Eye (tissue), 1 donor: ENCODE results near the gene TARBP1.
"Not testable (repeated sequence)": the region's sequence is repeated elsewhere in the genome, so short reads cannot be mapped to it uniquely, and the experiment has no call there.

Experiments
- DNase-seq: peaks from one replicate; pipeline ENCODE4 v3.0.0-alpha.2; 2015

The TARBP1 gene

DNA sequence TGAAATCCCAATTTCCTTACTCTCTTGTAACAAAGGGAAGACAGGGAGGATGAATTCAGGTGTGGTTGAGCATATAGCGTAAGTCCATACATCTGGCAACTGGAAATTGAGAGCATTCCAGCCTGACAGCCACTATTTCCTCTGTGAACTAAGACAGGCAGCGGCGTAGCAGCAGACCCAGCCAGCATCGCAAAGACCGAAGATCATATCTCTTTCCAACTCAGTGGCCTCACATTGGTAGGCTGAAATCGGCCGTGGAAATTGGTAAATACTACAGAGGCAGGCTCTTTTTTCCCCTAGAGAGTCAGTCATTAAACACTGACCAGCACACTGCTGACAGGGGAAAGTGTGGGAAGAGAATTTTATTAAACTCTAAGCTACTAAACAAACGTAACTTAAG lies 43.4 kb downstream of the TARBP1 start:
- DNase-seq = peak; percentile 7

DNA sequence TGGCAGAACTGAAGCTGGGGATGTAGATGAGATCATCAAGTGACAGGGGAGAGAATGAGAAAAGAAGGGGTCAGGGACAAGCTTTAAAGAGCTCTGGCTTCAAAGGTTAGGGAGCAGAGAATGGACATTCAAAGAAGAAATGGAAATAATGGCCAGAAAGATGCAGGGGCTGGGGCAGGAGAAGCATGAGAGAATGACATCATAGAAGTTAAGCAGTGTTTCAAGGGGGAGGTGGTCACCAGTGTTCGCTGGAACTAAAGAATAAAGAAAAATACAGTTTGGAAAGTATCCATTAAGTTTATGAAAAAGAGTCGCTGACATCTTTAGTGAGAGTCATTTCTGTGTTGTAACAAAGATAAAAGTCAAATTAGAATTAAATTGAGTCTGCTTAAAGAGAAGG lies 44.3 kb downstream of the TARBP1 start:
- DNase-seq = no peak

DNA sequence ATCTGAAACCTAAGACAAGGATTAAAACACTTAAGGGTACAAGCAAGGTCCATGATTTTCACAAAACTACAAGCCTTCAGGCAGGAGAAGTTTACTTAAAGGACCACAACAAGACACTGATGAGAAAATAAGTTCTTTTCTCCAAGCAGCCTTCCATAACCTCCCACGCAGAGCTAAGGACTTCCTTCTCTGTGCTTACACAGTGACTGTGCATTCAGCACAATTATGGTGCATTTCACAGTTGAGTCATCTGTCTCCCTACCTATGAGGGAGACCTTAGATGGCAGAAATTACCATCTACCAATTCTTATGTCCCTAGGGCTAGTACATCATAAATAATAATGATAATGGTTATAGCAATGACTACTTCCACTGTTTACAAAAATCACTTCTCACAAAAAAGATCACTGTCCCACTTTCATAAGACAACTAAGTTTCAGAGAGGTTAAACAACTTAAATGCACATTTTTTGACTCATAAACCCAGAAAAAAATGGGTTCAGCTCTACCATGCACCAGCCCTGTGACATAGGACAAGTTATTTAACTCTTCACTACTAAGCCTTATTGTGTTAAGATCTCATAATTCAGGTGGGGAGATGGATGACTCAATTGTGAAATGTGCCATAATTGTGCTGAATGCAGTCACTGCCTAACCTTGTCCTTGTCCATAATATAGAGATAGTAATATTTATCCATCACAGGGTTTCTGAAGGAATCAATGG lies 45.3 kb downstream of the TARBP1 start:
- DNase-seq = no peak

DNA sequence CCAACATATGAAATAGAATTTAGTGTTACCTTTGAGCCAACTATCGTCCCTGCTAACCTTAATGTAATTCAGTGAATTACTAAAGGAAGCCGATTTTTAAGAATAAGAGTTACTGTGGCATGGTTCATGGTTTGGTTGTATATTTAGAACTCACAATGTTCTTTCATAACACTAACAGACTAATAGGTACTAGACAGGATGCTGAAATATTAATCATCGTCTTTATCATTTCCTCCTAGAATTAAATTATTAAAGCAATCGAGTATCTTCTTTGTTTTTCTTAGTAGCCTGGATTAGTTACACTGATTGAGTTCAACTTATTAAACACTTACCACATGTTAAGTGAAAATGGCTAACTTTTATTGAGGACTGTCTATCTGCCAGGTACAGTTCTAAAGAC lies 47.7 kb downstream of the TARBP1 start:
- DNase-seq = no peak

DNA sequence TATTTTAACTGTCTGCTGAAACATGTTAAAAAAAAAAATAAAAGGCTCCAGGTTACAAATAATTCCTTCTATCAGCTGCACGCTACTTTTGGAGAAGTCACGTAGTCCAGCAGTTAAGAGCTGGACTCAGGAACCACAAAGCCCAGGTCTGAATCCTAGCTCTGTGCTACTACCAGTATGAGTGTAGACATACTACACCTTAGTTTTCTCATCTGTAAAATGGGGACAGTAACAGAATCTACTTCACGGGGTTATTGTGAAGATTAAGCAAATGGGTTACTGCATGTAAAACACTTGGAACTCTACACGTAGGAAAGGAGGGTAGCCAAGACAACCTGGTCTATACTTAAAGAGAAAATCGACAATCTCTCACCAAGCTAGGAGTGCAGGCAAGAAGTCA lies 48.3 kb downstream of the TARBP1 start:
- DNase-seq = no peak

DNA sequence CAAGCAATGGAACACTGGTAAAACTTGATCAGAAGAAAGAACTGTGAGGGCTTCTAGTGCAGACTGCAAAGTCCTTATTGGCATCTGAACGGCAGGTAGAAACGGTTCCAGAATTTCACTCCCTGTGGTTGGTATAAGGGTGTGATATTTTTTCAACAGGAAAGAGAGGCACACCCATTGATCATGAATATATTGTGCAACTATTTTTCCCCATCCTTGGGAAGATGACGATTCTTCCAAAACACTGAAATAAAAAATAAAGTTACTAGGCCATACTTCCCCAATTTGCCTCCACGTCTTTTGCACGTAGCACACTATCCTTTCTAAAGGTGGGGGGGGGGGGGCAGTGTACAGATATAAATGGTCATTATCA lies 49.6 kb downstream of the TARBP1 start:
- no peak for DNase-seq

DNA sequence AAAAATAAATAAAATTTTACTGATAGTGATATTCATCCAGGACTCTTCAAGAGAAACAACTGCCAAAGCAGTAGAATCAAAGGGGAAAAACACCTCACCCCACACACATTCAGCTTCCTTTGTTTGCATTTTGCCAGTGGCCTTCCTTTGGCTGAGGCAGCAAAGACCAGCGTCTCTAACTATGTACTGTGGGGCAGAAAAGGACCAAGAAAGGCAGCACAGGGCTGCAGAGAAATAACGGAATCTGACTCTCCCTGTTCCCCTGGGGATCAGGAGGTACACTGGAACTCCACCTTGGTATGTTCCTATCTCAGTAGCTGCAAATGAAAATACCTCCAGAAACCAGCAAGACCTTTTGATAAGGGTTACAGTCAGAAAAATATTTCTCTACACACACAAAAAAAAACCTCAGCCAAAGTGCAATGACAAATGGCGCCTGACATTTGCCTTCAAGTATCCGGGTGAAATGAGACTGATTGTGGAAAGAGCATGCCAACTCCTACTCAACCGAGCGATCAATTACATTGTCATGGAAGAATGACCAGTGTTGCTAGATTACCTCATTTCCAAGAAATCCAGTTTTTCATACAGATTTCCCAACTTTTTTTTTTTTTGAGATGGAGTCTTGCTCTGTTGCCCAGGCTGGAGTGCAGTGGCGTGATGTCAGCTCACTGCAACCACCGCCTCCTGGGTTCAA lies 50.9 kb downstream of the TARBP1 start:
- DNase-seq = no peak

DNA sequence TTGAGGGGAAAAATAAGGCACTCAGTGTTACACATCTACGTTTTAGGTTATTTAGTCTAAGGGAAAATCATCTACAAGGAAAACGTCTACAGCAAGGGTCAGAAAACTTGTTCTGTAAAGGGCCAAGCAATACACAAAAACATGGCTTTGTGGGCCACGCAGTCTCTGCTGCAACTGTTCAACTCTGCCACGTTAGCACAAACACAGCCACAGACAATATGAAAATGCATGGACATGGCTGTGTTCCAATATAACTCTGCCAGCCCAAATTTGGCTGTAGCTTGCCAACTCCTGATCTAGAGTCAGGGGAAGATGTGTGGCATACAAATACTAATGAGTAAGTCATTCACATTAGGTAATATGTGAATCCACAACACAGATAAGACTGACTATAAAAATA lies 65.0 kb downstream of the TARBP1 start:
- DNase-seq = no peak

DNA sequence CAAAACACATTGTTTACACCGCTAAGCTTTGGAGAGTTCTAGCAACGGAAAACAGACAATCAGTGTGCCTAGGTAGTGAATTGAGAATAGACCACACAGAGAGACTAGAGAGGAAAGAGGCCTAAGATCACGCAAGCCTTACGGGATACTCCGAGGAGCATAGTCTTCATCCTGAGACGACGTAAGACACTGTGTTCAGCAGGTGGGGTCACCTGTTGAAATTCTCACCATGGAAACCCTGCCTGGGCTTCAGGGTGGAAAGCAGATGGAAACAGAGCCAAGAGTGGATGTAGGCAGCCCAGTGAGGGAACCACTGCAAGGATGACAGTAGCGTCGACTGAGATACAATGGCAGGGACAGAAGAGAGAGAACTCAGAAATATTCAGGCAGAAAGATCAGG lies 65.5 kb downstream of the TARBP1 start:
- DNase-seq = no peak

DNA sequence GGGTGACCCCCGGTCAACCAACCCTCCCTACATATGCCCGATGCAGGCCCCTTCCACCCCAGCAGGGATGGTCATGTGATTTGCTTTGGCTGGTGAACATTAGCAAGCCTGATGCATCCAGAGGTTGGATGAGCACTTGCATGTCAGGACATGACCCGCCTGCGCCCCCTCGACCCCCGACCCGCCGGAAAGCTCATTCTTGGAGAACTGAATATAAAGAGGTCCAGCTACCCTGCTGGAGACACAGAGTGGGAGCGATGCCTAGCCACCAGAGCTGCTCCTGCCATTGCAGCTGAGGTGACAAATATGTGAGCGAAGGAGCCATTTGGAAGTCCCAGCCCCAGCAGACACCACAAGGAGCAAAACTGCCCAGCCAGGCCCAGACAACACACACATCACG lies 66.1 kb downstream of the TARBP1 start:
- DNase-seq = no peak

DNA sequence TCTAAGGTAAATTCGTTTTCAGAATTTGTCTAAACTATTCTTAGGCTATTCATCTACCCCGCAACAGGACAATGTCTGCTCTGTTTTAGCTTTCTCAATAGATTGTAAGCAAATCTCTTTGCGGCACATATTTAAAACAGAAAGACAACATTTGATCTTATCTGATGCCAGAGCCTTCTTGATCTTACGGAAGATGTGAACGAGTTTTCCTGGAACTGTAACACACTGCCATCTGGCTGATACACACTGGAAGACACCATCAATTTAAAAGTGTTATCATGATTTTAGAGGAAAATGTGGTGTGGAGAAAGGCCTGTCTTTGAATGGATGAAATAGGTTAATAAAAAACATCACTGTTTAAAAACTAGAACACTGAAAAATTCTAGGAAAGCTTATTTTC lies 69.7 kb downstream of the TARBP1 start:
- peak; percentile 11 for DNase-seq

DNA sequence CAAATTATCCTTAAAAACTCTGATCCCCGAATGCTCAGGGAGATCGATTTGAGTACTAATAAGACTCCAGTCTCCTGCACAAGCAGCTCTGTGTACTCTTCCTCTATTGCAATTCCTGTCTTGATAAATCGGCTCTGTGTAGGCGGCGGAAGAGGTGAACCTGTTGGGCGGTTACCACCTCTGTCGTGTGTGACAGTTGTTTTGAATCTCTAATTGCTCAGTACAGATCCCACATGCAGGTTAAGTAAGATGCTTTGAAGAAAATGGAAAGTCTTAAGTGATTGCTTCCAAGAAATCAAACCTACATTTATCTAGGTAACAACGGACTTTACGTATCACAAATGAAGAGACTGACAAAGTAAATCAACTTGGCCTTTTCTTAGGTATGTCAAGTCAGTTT lies 70.2 kb downstream of the TARBP1 start:
- DNase-seq = no peak

DNA sequence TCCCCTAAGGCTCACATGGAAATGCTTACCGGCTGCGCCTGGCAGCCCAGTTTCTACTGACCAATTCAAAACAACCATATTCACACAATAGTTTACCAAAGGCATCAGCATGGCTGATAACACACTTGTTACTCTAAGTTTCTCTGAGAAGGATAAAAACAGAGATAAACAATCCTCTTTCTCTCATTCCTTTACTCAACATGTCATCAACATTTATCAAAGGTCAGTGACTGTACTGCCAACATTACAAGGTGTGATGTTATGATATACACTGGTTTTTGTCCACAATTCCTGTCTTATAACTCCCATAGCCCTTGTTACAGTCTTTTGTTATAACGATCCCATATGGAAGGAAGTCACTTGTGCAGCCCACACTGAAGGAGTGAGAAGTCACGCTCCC lies 72.1 kb downstream of the TARBP1 start:
- DNase-seq = no peak

DNA sequence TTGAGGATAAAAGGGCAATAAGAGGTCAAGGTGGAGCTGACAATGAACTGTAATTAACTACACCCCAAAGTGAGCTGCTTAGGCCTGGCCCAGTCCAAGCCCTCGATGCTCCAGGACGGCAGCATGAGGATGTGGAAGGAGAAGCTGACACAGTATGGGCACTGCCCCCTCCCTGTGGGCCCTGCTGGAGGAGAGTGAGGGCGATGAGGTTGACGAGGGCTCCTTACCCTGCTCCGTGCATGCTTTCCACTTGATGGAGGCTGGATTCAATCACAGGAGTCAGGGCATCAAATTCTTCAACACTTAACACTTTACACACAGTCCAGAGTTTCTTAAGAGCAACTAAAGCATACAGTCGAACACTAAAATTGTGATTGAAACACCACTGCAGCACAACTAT lies 73.3 kb downstream of the TARBP1 start:
- DNase-seq = no peak

DNA sequence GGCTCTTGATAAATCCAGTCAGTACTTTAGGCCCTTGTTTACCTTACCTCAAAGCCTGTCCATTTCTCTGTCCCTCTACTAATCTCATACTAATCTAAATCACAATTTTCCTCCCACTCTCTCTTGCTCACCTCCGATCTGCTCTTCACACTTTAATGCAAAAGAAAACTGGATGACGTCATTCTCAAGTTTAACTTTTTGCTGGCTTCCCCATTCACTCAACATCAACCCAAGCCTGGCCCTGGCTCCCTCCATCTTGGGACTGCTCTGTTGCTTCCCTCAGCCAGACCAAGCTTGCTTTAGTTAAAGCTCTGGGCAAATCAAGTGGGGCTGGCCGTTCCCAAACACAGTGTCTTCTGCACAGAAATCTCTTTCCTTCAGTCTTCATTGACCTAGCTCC lies 76.0 kb downstream of the TARBP1 start:
- no peak for DNase-seq

DNA sequence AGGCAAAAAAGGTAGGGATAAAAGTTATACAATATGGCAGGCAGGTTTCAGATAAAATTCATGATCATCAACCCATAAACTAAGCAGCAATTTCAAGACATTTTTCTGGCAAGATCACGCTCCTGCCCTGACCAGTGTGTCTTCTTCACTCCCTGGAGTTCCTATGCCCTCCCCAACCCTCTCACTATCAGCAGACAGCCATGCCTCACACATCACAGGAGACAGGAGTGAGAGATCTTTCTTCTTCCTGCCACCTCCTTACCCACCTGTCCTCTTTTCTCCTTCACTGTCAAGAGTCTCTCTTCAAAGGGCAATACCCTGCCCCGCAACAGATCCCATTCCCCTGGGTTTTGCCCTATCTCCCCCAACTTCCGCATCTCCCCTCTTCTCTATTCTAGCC lies 77.3 kb downstream of the TARBP1 start:
- no peak for DNase-seq

DNA sequence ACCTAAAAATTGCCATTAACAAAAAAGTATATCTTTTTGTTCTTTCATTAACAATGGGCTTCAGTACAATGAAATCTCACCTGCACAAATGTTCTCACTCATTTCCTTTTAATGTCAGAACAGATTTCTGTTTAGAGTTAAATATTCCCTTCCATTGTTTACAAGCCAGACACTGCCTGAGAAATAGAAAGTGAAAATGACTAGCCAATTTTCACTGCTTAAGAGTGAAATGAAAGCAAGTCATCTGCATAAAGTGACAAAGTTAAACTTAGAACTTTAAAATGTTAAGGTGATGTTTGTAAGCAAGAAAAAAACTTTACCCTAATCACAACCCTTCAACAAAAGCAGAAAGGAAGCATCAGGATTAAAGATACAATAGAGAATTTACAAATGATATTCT lies 78.2 kb downstream of the TARBP1 start:
- no peak for DNase-seq

DNA sequence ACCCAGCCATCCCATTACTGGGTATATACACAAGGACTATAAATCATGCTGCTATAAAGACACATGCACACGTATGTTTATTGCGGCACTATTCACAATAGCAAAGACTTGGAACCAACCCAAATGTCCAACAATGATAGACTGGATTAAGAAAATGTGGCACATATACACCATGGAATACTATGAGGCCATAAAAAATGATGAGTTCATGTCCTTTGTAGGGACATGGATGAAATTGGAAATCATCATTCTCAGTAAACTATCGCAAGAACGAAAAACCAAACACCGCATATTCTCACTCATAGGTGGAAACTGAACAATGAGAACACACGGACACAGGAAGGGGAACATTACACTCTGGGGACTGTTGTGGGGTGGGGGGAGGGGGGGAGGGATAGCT lies 79.5 kb downstream of the TARBP1 start:
- DNase-seq = not testable (repeated sequence)

DNA sequence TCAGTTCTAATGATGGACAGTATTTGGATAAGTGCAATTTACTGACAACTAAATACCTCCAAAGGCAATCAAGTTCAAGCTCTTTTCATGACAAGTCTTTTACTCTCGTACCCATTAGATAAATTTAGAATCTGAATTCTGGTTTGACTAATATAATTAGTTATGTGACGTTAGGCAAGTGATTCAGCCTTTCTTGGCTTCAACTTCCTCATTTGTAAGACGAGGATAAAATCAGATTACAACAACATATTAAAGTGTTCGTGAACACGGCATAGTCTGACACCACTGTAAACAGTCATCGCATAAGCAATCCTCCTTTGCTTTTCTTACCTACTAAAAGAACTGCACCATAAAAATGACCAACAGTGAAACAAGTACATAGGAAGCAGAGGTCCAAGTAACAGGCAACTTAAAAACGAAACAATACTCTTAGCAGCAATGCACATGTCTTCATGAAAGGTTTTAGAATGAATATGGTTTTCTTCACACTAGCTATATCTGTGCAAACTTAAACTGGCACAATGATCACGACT lies 80.1 kb downstream of the TARBP1 start:
- DNase-seq = no peak

DNA sequence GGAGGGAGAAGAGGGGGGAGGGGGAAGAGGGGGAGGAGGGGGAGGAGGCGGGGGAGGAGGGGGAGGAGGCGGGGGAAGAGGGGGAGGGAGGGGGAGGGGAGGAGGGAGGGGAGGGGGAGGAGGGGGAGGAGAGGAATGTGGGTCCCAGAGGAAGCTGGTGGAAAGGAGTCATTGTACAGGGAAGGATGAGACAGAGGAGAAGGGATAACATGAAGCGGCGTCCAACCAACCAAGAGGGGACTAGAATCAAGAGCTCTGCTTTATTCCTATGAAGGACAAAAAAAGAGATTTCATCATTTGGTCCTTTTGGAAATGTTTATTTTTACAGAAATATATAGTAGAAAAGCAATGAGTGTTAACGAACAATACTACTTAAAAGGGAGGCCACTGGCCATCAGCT lies 81.2 kb downstream of the TARBP1 start:
- no peak for DNase-seq

DNA sequence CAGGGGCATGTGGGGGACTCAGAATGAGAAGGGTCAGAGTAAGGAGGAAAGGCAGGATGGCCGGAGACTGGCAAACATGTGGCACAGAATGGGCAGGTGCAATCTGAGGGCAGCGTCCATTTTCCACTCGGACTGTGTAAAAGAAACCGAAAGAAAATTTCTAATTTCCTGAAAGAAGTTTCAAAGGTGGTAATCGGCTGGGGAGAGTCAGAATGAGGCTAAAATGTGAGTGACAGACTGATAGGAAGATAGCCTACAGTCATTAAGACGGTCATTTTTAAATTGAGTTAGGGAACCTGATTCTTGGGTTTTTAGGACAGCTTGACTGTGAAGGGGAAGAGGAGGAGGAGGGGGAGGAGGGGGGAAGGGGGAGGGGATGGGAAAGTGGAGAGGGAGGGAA lies 82.1 kb downstream of the TARBP1 start:
- DNase-seq = no peak

DNA sequence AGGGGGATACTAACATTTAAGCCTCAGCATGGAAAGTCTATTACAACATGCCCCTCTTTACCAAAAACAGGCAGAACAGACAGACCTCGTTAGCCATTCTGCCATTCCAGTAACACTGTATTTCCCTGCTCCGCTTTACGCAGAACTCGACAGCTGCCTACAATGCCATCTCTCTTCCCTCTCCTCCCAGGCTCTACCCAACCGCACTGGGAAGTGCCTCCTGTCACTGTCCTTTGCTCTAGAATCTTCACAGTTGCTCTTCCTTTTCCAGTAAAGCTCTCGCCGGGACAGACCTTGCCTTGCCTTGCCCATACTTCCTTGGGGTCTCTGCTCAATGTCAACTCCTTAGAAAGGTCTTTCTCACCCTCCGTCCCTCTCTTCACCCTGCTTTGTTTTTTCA lies 82.9 kb downstream of the TARBP1 start:
- DNase-seq = no peak

DNA sequence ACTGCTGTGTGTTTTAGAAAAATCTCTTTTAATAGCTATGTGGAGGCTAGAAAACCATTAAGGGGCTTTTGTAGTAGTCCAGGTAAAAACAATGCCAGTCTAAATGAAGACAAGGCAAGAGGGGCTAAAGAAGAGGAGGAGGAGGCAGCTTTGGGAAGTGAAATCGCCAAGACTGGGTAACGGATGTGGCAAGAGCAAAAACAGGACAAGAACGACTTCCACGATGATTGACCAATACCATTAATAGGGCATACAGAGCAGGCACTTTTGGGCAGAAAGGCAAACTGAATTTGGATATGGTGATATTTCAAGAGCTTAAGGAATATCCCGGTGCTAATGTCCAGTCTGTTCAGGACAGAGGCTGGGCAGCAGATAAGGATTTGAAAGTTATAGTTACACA lies 83.7 kb downstream of the TARBP1 start:
- no peak for DNase-seq

DNA sequence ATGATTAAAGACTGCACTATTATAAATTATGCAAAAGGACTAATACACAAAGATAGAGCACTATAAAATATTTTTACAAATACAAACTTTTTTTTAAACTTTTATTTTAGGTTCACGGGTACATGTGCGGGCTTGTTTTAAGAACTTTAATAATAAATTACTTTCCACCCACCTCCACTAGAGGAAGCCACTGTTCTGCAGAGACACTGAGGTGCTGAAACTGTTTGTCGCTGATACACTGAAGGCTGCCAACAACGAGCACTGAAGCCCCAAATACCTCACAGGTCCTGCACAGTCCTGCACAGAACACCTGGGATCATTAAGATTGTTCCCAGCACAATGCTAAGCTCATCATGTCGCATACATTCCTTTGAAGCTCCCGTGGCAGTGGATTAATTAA lies 85.8 kb downstream of the TARBP1 start:
- no peak for DNase-seq

DNA sequence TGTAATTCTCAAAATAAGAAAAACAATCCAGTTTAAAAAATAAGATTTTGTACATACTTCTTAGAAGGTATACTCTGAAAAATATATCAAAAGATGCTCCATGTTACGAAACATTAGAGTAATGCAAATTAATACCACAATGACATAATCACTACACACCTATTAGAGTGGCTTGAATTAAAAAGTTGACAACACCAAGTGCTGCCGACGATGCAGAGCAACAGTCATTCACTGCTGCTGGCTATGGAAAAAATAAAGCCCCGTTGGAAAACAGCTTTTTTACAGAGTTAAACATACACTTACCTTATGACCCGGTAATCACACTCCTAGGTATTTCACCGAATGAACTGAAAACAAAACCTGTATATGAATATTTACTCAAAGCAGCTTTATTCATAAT lies 90.9 kb downstream of the TARBP1 start:
- no peak for DNase-seq
